ENCODE results near the gene OR4D6.

GRCh38 chr11:59501931-59502330, 45.2 kb downstream of the OR4D6 start:
- TF ChIP-seq CTCF (IDR thresholded peaks at IDR 0.05): no peak
- no peak for TF ChIP-seq POLR2AphosphoS5 (IDR thresholded peaks at IDR 0.05)
- no peak for TF ChIP-seq EP300 (IDR thresholded peaks at IDR 0.05)
- no peak for TF ChIP-seq POLR2A (IDR thresholded peaks at IDR 0.05; ENCODE audit: low read depth)

Data from esophagus muscularis mucosa (tissue), 4 donors.